Liver (tissue), 9 donors: ENCODE measurements around the gene RHAG. TPM values are rescaled to one million over a fixed set of nuclear protein-coding genes. Genes with fewer than 3 reads are reported as not detected.

Source experiments
- DNase-seq: peaks from one replicate; pipeline ENCODE4 v3.0.0-alpha.2; 2017; ENCODE audit warnings: low spot score
- H3K27ac ChIP-seq, 2 donors: one replicate each; pipeline ENCODE4 v1.7.0; 2013; ENCODE audit warnings: inconsistent platforms in 2 of 2, low read length in 2 of 2, control low read depth in 1 of 2, low read depth in 1 of 2, mild to moderate bottlenecking in 1 of 2
- H3K27me3 ChIP-seq, 4 donors: one replicate each; pipeline versions ENCODE4 v1.6.1 to v1.7.0; 2013; ENCODE audit warnings: low read length in 3 of 4, inconsistent platforms in 1 of 4, mild to moderate bottlenecking in 1 of 4, moderate library complexity in 1 of 4; ENCODE audit not compliant: control insufficient read depth in 4 of 4, insufficient read depth in 4 of 4
- H3K36me3 ChIP-seq, 4 donors: one replicate each; pipeline versions ENCODE4 v1.6.1 to v1.7.0; 2013; ENCODE audit warnings: low read length in 3 of 4, mild to moderate bottlenecking in 3 of 4, low read depth in 1 of 4, moderate library complexity in 1 of 4; ENCODE audit not compliant: control insufficient read depth in 4 of 4, insufficient read depth in 3 of 4
- H3K4me1 ChIP-seq, 4 donors: one replicate each; pipeline versions ENCODE4 v1.6.1 to v1.7.0; 2013; ENCODE audit warnings: low read length in 3 of 4, mild to moderate bottlenecking in 3 of 4, moderate library complexity in 1 of 4; ENCODE audit not compliant: control insufficient read depth in 4 of 4, insufficient read depth in 4 of 4
- H3K4me3 ChIP-seq, 3 donors: one replicate each; pipeline versions ENCODE4 v1.6.1 to v1.7.0; 2013; ENCODE audit warnings: low read length in 3 of 3, control low read depth in 1 of 3, low read depth in 1 of 3, mild to moderate bottlenecking in 1 of 3
- H3K9ac ChIP-seq, 2 donors: one replicate each; pipeline ENCODE4 v1.7.0; 2013; ENCODE audit warnings: low read length in 2 of 2, mild to moderate bottlenecking in 2 of 2, moderate library complexity in 2 of 2, control low read depth in 1 of 2, low read depth in 1 of 2
- H3K9me3 ChIP-seq, 4 donors: one replicate each; pipeline versions ENCODE4 v1.6.1 to v1.7.0; 2013; ENCODE audit warnings: low read length in 3 of 4; ENCODE audit not compliant: control insufficient read depth in 4 of 4
- EGR1 ChIP-seq, 2 donors: IDR thresholded peaks; 2 replicates each; pipeline ENCODE4 v1.6.1; 2016 to 2018; ENCODE audit warnings: antibody characterized with exemption in 2 of 2, low read depth in 2 of 2
- FOXA1 ChIP-seq: IDR thresholded peaks from 2 replicates; pipeline ENCODE4 v1.6.1; 2016; ENCODE audit warnings: antibody characterized with exemption
- FOXA2 ChIP-seq: IDR thresholded peaks from 2 replicates; pipeline ENCODE4 v1.6.1; 2016; ENCODE audit warnings: antibody characterized with exemption
- GABPA ChIP-seq, 2 donors: IDR thresholded peaks in 1 of 2; conservative IDR thresholded peaks in 1 of 2; 2 replicates each; pipeline ENCODE4 v1.6.1; 2016; ENCODE audit warnings: antibody characterized with exemption in 2 of 2, mild to moderate bottlenecking in 1 of 2, moderate library complexity in 1 of 2
- HNF4A ChIP-seq, 2 donors: conservative IDR thresholded peaks; 2 replicates each; pipeline ENCODE4 v1.6.1; 2016; ENCODE audit warnings: antibody characterized with exemption in 2 of 2, mild to moderate bottlenecking in 2 of 2
- HNF4G ChIP-seq: IDR thresholded peaks from 2 replicates; pipeline ENCODE4 v1.6.1; 2016; ENCODE audit warnings: antibody characterized with exemption
- JUND ChIP-seq, 2 donors: IDR thresholded peaks; 2 replicates each; pipeline ENCODE4 v1.6.1; 2016; ENCODE audit warnings: antibody characterized with exemption in 2 of 2
- MAX ChIP-seq: IDR thresholded peaks from 2 replicates; pipeline ENCODE4 v1.6.1; 2016; ENCODE audit warnings: antibody characterized with exemption
- NR2F2 ChIP-seq: IDR thresholded peaks from 2 replicates; pipeline ENCODE4 v1.6.1; 2016; ENCODE audit warnings: antibody characterized with exemption
- RAD21 ChIP-seq, 2 donors: IDR thresholded peaks; 2 replicates each; pipeline ENCODE4 v1.6.1; 2016; ENCODE audit warnings: antibody characterized with exemption in 2 of 2, mild to moderate bottlenecking in 2 of 2
- REST ChIP-seq: IDR thresholded peaks from 2 replicates; pipeline ENCODE4 v1.6.1; 2016; ENCODE audit warnings: antibody characterized with exemption, mild to moderate bottlenecking
- RXRA ChIP-seq, 2 donors: IDR thresholded peaks; 2 replicates each; pipeline ENCODE4 v1.6.1; 2017 to 2018; ENCODE audit warnings: antibody characterized with exemption in 2 of 2, mild to moderate bottlenecking in 1 of 2
- SP1 ChIP-seq: IDR thresholded peaks from 2 replicates; pipeline ENCODE4 v1.6.1; 2018; ENCODE audit warnings: antibody characterized with exemption, mild to moderate bottlenecking
- TAF1 ChIP-seq: conservative IDR thresholded peaks from 2 replicates; pipeline ENCODE4 v1.6.1; 2016; ENCODE audit warnings: antibody characterized with exemption, mild to moderate bottlenecking
- YY1 ChIP-seq: IDR thresholded peaks from 2 replicates; pipeline ENCODE4 v1.6.1; 2016; ENCODE audit warnings: antibody characterized with exemption, mild to moderate bottlenecking
- WGBS: extraction: QIAGEN DNeasy Blood & Tissue Kit; methylation state at CpG from one replicate; pipeline ENCODE4 v1.1.7; 2013; 5-methylcytosine and 5-hydroxymethylcytosine counted together
- polyA plus RNA-seq, 2 donors: library from polyadenylated mRNA; stranded (reverse) in 1 of 2; unstranded in 1 of 2; fragments of 200-250 nt in 1 of 2; fragments of >200 nt in 1 of 2; fragmentation: Nextera tagmentation in 1 of 2; extraction: Ambion mirVana in 1 of 2; gene quantifications; one replicate each; pipeline versions ENCODE4 v1.2.1 to v1.2.3, GENCODE V29; 2013 to 2015
- total RNA-seq, 2 donors: library from RNA; depleted of rRNA; stranded (reverse); fragments of >200 nt; gene quantifications; one replicate each; pipeline ENCODE4 v1.2.3, GENCODE V29; 2014
- TF ChIP-seq, protein P1 (sequence below): IDR thresholded peaks from 2 replicates; pipeline ENCODE4 v1.6.1; 2016; ENCODE audit warnings: antibody characterized with exemption
- TF ChIP-seq, protein P2 (sequence below): IDR thresholded peaks from 2 replicates; pipeline ENCODE4 v1.6.1; 2016; ENCODE audit warnings: antibody characterized with exemption
- TF ChIP-seq, protein P3 (sequence below): fragments of 150-350 bp; IDR thresholded peaks from 2 replicates; pipeline ENCODE4 v1.5.1; 2017; ENCODE audit warnings: improper control_type of control experiment, low read depth, low read length; ENCODE audit not compliant: missing input control
- donor health status: healthy.
- donor health status: healthy.
- donor health status: healthy.
- donor health status: healthy.
- donor health status: healthy.

The RHAG gene
- total and polyA plus RNA-seq, 4 donors, result 0.07 to 345 TPM; not detected in 2

- Histone ChIP-seq H3K9ac (no peak overlapping the region), H3K4me3 (no peak overlapping the region), H3K9me3 (no peaks in the 10 kb centered on the region), H3K4me1 (no peaks in the 10 kb centered on the region), H3K36me3 (no peaks in the 10 kb centered on the region), H3K27me3 (no peaks in the 10 kb centered on the region), H3K27ac (no peak overlapping the region)
- no peak for DNase-seq
- WGBS, result 78% methylated on average over 1 of the region's 1 CpG
- TF ChIP-seq REST, result no peak
- no peak for TF ChIP-seq HNF4A (conservative IDR thresholded peaks at IDR 0.05)
- no peak for TF ChIP-seq YY1
- no peak for TF ChIP-seq FOXA2
- TF ChIP-seq, protein P1, sequence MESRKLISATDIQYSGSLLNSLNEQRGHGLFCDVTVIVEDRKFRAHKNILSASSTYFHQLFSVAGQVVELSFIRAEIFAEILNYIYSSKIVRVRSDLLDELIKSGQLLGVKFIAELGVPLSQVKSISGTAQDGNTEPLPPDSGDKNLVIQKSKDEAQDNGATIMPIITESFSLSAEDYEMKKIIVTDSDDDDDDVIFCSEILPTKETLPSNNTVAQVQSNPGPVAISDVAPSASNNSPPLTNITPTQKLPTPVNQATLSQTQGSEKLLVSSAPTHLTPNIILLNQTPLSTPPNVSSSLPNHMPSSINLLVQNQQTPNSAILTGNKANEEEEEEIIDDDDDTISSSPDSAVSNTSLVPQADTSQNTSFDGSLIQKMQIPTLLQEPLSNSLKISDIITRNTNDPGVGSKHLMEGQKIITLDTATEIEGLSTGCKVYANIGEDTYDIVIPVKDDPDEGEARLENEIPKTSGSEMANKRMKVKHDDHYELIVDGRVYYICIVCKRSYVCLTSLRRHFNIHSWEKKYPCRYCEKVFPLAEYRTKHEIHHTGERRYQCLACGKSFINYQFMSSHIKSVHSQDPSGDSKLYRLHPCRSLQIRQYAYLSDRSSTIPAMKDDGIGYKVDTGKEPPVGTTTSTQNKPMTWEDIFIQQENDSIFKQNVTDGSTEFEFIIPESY, result no peak
- TF ChIP-seq EGR1 (IDR thresholded peaks at IDR 0.05; ENCODE audit: low read depth in 2 of 2), result no peak
- TF ChIP-seq RXRA (IDR thresholded peaks at IDR 0.05), result no peak
- TF ChIP-seq SP1, result no peak
- TF ChIP-seq, protein P2, sequence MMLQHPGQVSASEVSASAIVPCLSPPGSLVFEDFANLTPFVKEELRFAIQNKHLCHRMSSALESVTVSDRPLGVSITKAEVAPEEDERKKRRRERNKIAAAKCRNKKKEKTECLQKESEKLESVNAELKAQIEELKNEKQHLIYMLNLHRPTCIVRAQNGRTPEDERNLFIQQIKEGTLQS, result no peak
- TF ChIP-seq, protein P3, sequence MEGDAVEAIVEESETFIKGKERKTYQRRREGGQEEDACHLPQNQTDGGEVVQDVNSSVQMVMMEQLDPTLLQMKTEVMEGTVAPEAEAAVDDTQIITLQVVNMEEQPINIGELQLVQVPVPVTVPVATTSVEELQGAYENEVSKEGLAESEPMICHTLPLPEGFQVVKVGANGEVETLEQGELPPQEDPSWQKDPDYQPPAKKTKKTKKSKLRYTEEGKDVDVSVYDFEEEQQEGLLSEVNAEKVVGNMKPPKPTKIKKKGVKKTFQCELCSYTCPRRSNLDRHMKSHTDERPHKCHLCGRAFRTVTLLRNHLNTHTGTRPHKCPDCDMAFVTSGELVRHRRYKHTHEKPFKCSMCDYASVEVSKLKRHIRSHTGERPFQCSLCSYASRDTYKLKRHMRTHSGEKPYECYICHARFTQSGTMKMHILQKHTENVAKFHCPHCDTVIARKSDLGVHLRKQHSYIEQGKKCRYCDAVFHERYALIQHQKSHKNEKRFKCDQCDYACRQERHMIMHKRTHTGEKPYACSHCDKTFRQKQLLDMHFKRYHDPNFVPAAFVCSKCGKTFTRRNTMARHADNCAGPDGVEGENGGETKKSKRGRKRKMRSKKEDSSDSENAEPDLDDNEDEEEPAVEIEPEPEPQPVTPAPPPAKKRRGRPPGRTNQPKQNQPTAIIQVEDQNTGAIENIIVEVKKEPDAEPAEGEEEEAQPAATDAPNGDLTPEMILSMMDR, result no peak
- no peak for TF ChIP-seq RAD21 (IDR thresholded peaks at IDR 0.05)
- no peak for TF ChIP-seq JUND (IDR thresholded peaks at IDR 0.05)
- TF ChIP-seq FOXA1, result no peak
- no peak for TF ChIP-seq HNF4G
- TF ChIP-seq MAX, result no peak
- TF ChIP-seq TAF1, result no peak
- no peak for TF ChIP-seq NR2F2
- TF ChIP-seq GABPA (IDR thresholded peaks at IDR 0.05 in 1 of 2, conservative IDR thresholded peaks at IDR 0.05 in 1 of 2), result no peak
These were observed 72.1 kb downstream of the RHAG start for GRCh38 chr6:49564552-49564951.
